Psoas muscle (tissue), 8 donors: Measurements from ENCODE around the gene INO80B. TPM values are rescaled to one million over a fixed set of nuclear protein-coding genes. Genes with fewer than 3 reads are reported as not detected.

Experiments used
- ATAC-seq, 4 donors: fragments of 200-7000 bp; cut with Tn5 transposase; one replicate each; pipeline ENCODE4 v1.9.1; 2020; ENCODE audit warnings: moderate library complexity in 3 of 4, mild to moderate bottlenecking in 2 of 4
- DNase-seq, 2 donors: peaks; one replicate each; pipeline ENCODE4 v3.0.0-alpha.2; 2020
- H3K27ac ChIP-seq: fragments of 200-600 bp; one replicate; pipeline ENCODE4 v1.8.0; 2022
- H3K27me3 ChIP-seq, 3 donors: fragments of 200-600 bp in 1 of 3; one replicate each; pipeline versions ENCODE4 v1.6.1 to v1.8.0; 2013 to 2022; ENCODE audit warnings: low read length in 2 of 3, mild to moderate bottlenecking in 2 of 3, moderate library complexity in 1 of 3; ENCODE audit not compliant: insufficient read depth in 3 of 3
- H3K36me3 ChIP-seq, 2 donors: fragments of 200-600 bp in 1 of 2; one replicate each; pipeline versions ENCODE4 v1.6.1 to v1.8.0; 2013 to 2022; ENCODE audit warnings: low read depth in 1 of 2, mild to moderate bottlenecking in 1 of 2, moderate library complexity in 1 of 2; ENCODE audit not compliant: insufficient read depth in 1 of 2
- H3K4me1 ChIP-seq: fragments of 200-600 bp; one replicate; pipeline ENCODE4 v1.8.0; 2022
- H3K4me3 ChIP-seq: fragments of 200-600 bp; one replicate; pipeline ENCODE4 v1.8.0; 2022; ENCODE audit warnings: mild to moderate bottlenecking
- H3K9me3 ChIP-seq: fragments of 200-600 bp; one replicate; pipeline ENCODE4 v1.8.0; 2022
- WGBS, 3 donors: extraction: QIAGEN DNeasy Blood & Tissue Kit; methylation state at CpG; one replicate each; pipeline versions ENCODE4 v1.1.6 to v1.1.7; 2013; 5-methylcytosine and 5-hydroxymethylcytosine counted together
- intact Hi-C, 2 donors: fragments of 100-400 bp; cut with DNase I; formaldehyde crosslinking; loops; one replicate each; pipeline versions ENCODE4 v1.11.0 to v1.14.2; 2022
- polyA plus RNA-seq, 3 donors: library from polyadenylated mRNA; stranded (reverse); fragments of 200-250 nt; gene quantifications; one replicate each; pipeline ENCODE4 v1.2.3, GENCODE V29; 2013
- total RNA-seq, 4 donors: library from RNA; stranded (reverse); fragmentation: NEBNext Ultra II Directional in 2 of 4; extraction: Animal tissue kit (Norgen Biotek cat#: 25700) in 2 of 4; gene quantifications; one replicate each; pipeline versions ENCODE4 v1.2.1 to v1.2.4, GENCODE V29; 2021 to 2023
- TF ChIP-seq, protein P1 (sequence below): fragments of 200-600 bp; IDR thresholded peaks from one replicate; pipeline ENCODE4 v1.8.0; 2022; ENCODE audit warnings: antibody characterized with exemption
- donor health status: healthy with polysubstance abuse.
- donor health status: DM: no; HTN: no; CAD: no; lungs with moderate emphysema.
- donor health status: Bipolar disorder and iron deficiency.
- donor health status: healthy.
- donor health status: DM: yes; HTN: yes; CAD: no.
- donor health status: DM: no; HTN: no; CAD: no.
- donor health status: DM: no; HTN: no; CAD: no.
- donor health status: DM: yes; HTN: yes; CAD: no.

Gene INO80B
- total and polyA plus RNA-seq, 7 donors: 23.6 to 61.1 (median 31.8) TPM

DNA sequence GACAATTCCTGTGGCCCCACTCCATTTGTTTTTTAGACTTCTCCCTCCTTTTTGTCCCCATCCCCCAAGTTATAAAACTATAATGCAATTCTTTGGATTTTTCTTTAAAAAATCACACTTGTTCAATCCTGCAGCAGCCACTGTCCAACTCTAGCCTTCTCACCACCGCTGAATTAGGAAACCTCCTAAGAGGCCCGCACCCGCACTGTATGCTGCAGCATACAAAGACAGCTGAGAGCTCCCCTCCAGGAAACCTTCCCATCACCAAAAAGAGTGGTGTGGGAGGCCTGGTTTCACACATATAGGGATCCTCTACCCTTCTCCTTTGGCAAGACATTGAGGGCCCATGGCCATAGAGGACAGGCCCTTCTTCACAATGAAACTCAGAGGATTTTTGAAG is 49.7 kb downstream of the INO80B start:
- ATAC-seq: no peak
- H3K9me3 ChIP-seq: no peaks in the 10 kb centered on the region
- TF ChIP-seq, protein P1, sequence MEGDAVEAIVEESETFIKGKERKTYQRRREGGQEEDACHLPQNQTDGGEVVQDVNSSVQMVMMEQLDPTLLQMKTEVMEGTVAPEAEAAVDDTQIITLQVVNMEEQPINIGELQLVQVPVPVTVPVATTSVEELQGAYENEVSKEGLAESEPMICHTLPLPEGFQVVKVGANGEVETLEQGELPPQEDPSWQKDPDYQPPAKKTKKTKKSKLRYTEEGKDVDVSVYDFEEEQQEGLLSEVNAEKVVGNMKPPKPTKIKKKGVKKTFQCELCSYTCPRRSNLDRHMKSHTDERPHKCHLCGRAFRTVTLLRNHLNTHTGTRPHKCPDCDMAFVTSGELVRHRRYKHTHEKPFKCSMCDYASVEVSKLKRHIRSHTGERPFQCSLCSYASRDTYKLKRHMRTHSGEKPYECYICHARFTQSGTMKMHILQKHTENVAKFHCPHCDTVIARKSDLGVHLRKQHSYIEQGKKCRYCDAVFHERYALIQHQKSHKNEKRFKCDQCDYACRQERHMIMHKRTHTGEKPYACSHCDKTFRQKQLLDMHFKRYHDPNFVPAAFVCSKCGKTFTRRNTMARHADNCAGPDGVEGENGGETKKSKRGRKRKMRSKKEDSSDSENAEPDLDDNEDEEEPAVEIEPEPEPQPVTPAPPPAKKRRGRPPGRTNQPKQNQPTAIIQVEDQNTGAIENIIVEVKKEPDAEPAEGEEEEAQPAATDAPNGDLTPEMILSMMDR: no peak
- peaks cover 0 to 22% of the 10 kb centered on the region in 2 donors for H3K36me3 ChIP-seq
- no peak overlapping the region for H3K27ac ChIP-seq
- peaks cover 0 to 66% (median 15%) of the 10 kb centered on the region in 3 donors for H3K27me3 ChIP-seq
- peak overlapping the region; percentile 67 for H3K4me3 ChIP-seq
- H3K4me1 ChIP-seq: peaks cover 15% of the 10 kb centered on the region
- intact Hi-C loops: no loop called here
- WGBS, 3 donors: 92 to 96% (median 95%) methylated on average over 3 of the region's 3 CpGs
- no peak for DNase-seq

DNA sequence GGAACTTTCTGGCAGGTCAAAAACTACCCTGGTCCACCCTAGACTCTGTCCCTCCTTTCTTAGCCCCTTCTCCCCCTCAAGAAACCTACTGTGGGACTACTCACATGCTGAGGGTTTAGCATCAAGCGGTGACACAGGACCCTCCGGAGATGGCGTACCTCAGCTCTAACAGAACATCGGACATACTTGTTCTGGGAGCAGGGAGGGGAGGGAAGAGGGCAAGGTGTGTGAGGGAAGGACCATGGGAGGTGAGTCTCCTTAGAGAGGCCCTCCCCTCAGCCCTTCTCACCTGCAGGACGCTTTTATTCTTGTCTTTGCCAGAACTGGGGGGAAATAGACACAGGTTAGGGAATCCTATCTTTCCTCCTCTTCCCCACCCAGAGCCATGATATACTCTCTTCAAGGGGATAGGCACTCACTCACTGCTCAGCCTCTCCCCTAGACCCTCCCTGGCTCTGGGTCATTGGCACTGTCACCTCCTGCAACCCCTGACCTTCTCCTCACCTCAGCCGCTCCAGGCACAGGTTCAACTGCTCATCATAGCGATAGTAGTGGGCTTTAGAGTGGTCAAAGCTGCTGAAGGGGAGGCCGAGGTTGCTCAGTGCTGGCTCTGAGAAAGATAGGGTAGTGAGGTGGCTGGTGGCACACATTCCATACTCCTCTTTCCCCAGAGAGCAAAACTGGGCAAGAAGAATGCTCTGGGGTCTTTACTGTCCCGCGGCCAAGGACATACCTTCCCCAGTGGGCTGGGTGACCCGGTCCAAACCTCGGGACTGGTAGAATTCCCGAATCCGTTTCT is 50.8 kb downstream of the INO80B start:
- Histone ChIP-seq H3K27ac (no peak overlapping the region), H3K4me1 (peaks cover 13% of the 10 kb centered on the region), H3K27me3 (peaks cover 0 to 64% (median 10%) of the 10 kb centered on the region in 3 donors), H3K4me3 (no peak overlapping the region), H3K9me3 (no peaks in the 10 kb centered on the region), H3K36me3 (peaks cover 0 to 22% of the 10 kb centered on the region in 2 donors)
- DNase-seq: no peak
- intact Hi-C loops: no loop called here
- TF ChIP-seq, protein P1: no peak
- ATAC-seq: no peak
- WGBS, 3 donors: 94 to 96% (median 95%) methylated on average over 14 of the region's 14 CpGs

GRCh38 chr2:74507145-74507925 is 52.4 kb downstream of the INO80B start, which contains the start of gene PCGF1:
Gene PCGF1, minus strand, starts transcription at chr2:74507695. Its CDS starts 27 bp downstream, at chr2:74507668.
- DNase-seq: peak; percentile 99 to 100
- peaks cover 0 to 22% of the 10 kb centered on the region in 2 donors for H3K36me3 ChIP-seq
- peak within 1 kb of the TSS; percentile 100 for H3K27ac ChIP-seq
- H3K9me3 ChIP-seq: no peaks in the 10 kb centered on the region
- peak; percentile 98 to 99 (median 98) for ATAC-seq
- H3K4me1 ChIP-seq: peaks cover 13% of the 10 kb centered on the region
- H3K4me3 ChIP-seq: peak within 1 kb of the TSS; percentile 96
- peaks cover 0 to 68% (median 8%) of the 10 kb centered on the region in 3 donors for H3K27me3 ChIP-seq
- intact Hi-C loops: no loop called here
- TF ChIP-seq, protein P1: peak; percentile 31
- WGBS, 3 donors: 0 to 1% (median 1%) methylated on average over 54 to 56 of the region's 56 CpGs

Other genes starting within 250 kb of the INO80B start
- gene SLC4A5, start 111.7 kb upstream of the INO80B start, total RNA-seq: 1 to 10 TPM in 3 of 4 donors, under 1 TPM in 1; 0.57 to 5.7 (median 2.3) TPM
- gene SLC4A5, start 111.7 kb upstream of the INO80B start, polyA plus RNA-seq: under 1 TPM; 0.27 to 0.53 (median 0.42) TPM
- 100 to 1,000 TPM in 3 of 4 donors, 10 to 100 TPM in 1; 99.0 to 131 (median 116) TPM for gene DCTN1, start 74.8 kb upstream of the INO80B start, total RNA-seq
- 10 to 100 TPM; 45.6 to 61.3 (median 52.1) TPM for gene DCTN1, start 74.8 kb upstream of the INO80B start, polyA plus RNA-seq
- under 1 TPM; 0.15 to 0.46 (median 0.39) TPM for gene C2orf81, start 33.5 kb upstream of the INO80B start, total RNA-seq
- gene C2orf81, start 33.5 kb upstream of the INO80B start, polyA plus RNA-seq: under 1 TPM; 0.06 to 0.34 (median 0.23) TPM
- gene WDR54, start 33.4 kb upstream of the INO80B start, total RNA-seq: 1 to 10 TPM; 1.1 to 1.6 (median 1.4) TPM
- gene WDR54, start 33.4 kb upstream of the INO80B start, polyA plus RNA-seq: 1 to 10 TPM in 2 of 3 donors, under 1 TPM in 1; 0.52 to 2.4 (median 2.4) TPM
- gene RTKN, start 13.2 kb upstream of the INO80B start, total RNA-seq: 10 to 100 TPM in 2 of 4 donors, 1 to 10 TPM in 2; 6.0 to 18.8 (median 9.0) TPM
- 10 to 100 TPM in 1 of 3 donors, 1 to 10 TPM in 2; 3.1 to 12.1 (median 6.6) TPM for gene RTKN, start 13.2 kb upstream of the INO80B start, polyA plus RNA-seq
- 10 to 100 TPM; 21.6 to 41.3 (median 23.4) TPM for gene WBP1, start 3.4 kb downstream of the INO80B start, total RNA-seq
- 10 to 100 TPM; 19.4 to 26.2 (median 24.7) TPM for gene WBP1, start 3.4 kb downstream of the INO80B start, polyA plus RNA-seq
- 10 to 100 TPM; 17.1 to 26.4 (median 24.2) TPM for gene MOGS, start 10.3 kb downstream of the INO80B start, total RNA-seq
- 10 to 100 TPM; 19.8 to 38.8 (median 25.2) TPM for gene MOGS, start 10.3 kb downstream of the INO80B start, polyA plus RNA-seq
- gene MRPL53, start 17.6 kb downstream of the INO80B start, total RNA-seq: 100 to 1,000 TPM; 118 to 157 (median 138) TPM
- gene MRPL53, start 17.6 kb downstream of the INO80B start, polyA plus RNA-seq: 10 to 100 TPM; 63.7 to 90.0 (median 63.9) TPM
- gene CCDC142, start 27.9 kb downstream of the INO80B start, total RNA-seq: 1 to 10 TPM; 2.7 to 8.3 (median 4.5) TPM
- gene CCDC142, start 27.9 kb downstream of the INO80B start, polyA plus RNA-seq: 1 to 10 TPM; 1.4 to 8.7 (median 2.5) TPM
- 10 to 100 TPM in 1 of 4 donors, 1 to 10 TPM in 3; 5.4 to 10.1 (median 8.4) TPM for gene TTC31, start 28.0 kb downstream of the INO80B start, total RNA-seq
- gene TTC31, start 28.0 kb downstream of the INO80B start, polyA plus RNA-seq: 10 to 100 TPM in 1 of 3 donors, 1 to 10 TPM in 2; 7.9 to 13.2 (median 9.4) TPM
- gene LBX2, start 44.5 kb downstream of the INO80B start, total RNA-seq: under 1 TPM in 2 of 4 donors, not detected in 2; 0.15 to 0.36 TPM
- under 1 TPM; 0.14 to 0.68 (median 0.26) TPM for gene LBX2, start 44.5 kb downstream of the INO80B start, polyA plus RNA-seq
- gene PCGF1, start 52.6 kb downstream of the INO80B start, total RNA-seq: 10 to 100 TPM; 14.3 to 32.0 (median 21.5) TPM
- 10 to 100 TPM; 25.6 to 60.3 (median 44.9) TPM for gene PCGF1, start 52.6 kb downstream of the INO80B start, polyA plus RNA-seq
- gene TLX2, start 59.4 kb downstream of the INO80B start, total RNA-seq: not detected
- not detected for gene TLX2, start 59.4 kb downstream of the INO80B start, polyA plus RNA-seq
- gene DQX1, start 71.1 kb downstream of the INO80B start, total RNA-seq: not detected
- under 1 TPM; 0.19 to 0.27 (median 0.27) TPM for gene DQX1, start 71.1 kb downstream of the INO80B start, polyA plus RNA-seq
- 10 to 100 TPM; 56.0 to 94.7 (median 84.6) TPM for gene AUP1, start 74.6 kb downstream of the INO80B start, total RNA-seq
- gene AUP1, start 74.6 kb downstream of the INO80B start, polyA plus RNA-seq: 100 to 1,000 TPM; 123 to 205 (median 169) TPM
- 10 to 100 TPM; 23.0 to 30.9 (median 27.2) TPM for gene HTRA2, start 74.8 kb downstream of the INO80B start, total RNA-seq
- 10 to 100 TPM; 24.2 to 54.4 (median 41.8) TPM for gene HTRA2, start 74.8 kb downstream of the INO80B start, polyA plus RNA-seq
- gene LOXL3, start 98.9 kb downstream of the INO80B start, total RNA-seq: 1 to 10 TPM in 3 of 4 donors, under 1 TPM in 1; 0.99 to 2.3 (median 1.6) TPM
- gene LOXL3, start 98.9 kb downstream of the INO80B start, polyA plus RNA-seq: under 1 TPM; 0.62 to 0.64 (median 0.64) TPM
- gene DOK1, start 99.6 kb downstream of the INO80B start, total RNA-seq: 1 to 10 TPM; 1.2 to 3.8 (median 2.0) TPM
- 1 to 10 TPM; 1.0 to 2.0 (median 1.1) TPM for gene DOK1, start 99.6 kb downstream of the INO80B start, polyA plus RNA-seq
- gene M1AP, start 193.2 kb downstream of the INO80B start, total RNA-seq: under 1 TPM in 1 of 4 donors, not detected in 3; 0.21 TPM
- under 1 TPM in 1 of 3 donors, not detected in 2; 0.01 TPM for gene M1AP, start 193.2 kb downstream of the INO80B start, polyA plus RNA-seq
- 1 to 10 TPM; 2.0 to 5.7 (median 2.5) TPM for gene SEMA4F, start 199.2 kb downstream of the INO80B start, total RNA-seq
- 1 to 10 TPM in 1 of 3 donors, under 1 TPM in 2; 0.59 to 1.5 (median 0.72) TPM for gene SEMA4F, start 199.2 kb downstream of the INO80B start, polyA plus RNA-seq